Measurements from ENCODE around the gene MAD1L1.
"Not testable (repeated sequence)": the region's sequence is repeated elsewhere in the genome, so short reads cannot be mapped to it uniquely, and the experiment has no call there.

Gene MAD1L1

DNA sequence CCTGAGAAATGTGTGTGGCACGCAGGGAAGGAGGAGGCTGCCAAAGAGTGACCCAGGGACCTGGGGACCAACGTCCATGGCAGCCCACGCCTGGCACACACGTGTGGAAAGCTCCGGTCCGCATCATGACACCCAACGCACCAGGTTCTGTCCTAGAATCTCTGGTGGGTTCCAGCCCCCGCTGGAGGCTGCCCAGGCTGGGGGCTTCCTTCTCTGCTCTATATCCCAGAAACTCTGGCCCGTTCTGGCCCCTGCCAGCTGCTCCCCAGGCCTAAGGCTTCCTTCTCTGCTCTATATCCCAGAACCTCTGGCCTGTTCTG, 300.8 kb downstream of the MAD1L1 start:
- DNase-seq: no peak

DNA sequence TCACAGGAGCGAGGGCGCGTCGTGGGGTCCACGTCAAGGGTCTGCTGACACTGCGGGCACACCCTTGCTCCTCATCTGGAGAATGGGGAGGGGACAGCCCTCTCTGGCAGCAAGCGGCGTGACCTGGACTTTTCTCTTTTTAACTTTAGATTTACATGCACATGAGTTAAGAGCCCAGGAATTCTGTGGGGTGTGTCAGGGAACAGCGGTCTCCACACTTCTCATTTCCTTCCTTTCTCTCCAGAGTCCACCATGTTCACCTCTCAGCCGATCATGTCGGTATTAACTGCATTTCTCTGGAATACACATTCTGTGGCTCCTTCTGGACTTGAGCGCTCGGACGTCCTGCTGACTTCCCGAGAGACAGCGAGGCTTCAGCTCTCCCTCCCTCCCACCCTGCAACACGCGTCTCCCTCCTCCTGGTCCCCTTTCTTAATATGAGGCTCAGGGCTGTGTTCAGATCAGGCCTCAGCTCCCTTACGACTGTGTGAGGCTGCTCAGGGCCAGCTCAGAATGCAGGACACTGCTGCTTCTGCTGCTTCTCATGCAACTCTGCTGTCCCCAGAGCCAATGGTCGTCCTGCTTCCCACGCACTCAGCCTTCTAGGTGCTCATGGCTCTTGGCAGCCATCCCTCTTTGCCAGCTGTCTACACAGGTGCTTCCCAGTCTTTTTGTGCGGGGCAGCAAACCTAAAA, 301.3 kb downstream of the MAD1L1 start:
- no peak for DNase-seq

DNA sequence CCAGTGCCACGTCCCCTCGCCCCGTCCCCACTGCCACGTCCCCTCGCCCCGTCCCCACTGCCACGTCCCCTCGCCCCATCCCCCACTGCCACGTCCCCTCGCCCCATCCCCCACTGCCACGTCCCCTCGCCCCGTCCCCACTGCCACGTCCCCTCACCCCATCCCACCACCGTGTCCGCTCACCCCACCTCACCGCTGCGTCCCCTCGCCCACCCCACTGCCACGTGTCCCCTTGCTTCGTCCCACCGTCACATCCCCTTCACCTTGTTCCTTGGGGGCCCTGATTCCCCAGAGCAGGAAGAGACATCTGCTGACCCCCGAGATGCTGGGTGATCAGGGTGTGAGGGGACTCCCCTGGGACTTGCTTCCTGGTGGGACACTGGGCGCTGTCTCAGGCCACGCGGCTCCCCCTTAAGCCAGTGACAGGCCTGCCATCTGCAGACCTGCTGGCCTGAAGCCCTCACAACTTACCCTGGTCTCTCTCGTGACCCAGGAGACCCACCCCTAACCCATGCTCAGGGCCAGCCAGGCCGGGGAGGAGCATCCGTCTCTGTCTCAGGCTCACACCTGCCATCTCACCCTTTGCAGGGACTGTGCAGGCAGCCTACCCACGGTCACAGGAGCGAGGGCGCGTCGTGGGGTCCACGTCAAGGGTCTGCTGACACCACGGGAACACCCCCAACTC, 302.2 kb downstream of the MAD1L1 start:
- no peak for DNase-seq

DNA sequence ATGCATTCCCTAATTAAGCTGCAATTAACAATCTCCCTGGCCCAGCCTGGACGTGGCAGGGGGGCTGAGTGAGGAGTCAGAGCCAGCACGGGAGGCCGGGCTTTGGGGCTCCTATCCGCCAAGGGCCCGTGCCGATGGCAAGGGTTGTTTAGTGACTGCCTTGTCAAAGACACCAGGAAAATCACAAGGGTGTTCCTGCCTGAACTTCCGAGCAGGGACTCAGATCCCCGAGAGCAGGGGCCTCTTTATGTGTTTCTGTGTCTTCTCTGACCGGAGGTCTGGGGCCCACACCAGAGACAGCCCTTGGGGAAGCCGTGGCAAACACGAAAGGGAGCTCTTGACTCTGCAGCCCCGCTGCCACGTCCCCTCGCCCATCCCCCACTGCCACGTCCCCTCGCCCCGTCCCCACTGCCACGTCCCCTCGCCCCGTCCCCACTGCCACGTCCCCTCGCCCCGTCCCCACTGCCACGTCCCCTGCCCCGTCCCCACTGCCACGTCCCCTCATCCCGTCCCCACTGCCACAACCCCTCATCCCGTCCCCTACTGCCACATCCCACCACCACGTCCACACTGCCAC, 303.3 kb downstream of the MAD1L1 start:
- DNase-seq: not testable (repeated sequence)

DNA sequence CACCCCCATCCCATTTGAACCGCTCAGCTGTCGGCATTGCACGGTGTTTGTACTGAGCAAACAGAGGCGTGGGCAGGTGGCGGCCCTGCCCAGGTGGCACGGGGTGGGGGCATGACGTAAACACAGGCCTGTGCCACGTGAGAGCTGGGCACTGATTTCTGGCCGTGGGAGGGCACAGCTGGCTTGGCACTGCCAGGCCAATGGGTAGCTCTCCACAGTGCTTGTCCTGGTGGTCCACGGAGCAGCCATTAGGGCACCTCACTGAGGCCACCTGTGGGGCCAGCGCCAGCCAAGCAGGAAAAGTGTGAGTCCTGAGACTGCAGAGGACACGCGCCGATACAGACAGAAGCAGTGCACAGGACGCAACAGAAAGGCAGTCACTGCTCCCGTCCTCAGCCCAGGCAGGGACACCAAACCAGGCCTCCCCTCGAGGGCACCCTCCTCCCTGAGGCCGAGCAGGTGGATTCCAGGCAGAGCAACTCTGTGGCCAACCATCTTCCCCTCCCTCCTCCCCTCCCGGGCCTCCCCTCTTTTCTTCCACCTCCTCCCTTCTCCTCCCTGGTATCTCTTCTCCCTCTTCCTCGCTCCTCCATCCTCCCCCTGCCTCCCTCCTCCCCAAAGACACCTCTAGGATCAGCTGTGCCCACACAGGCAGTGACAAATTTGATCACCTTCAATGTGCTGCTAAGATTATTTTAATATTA, 303.9 kb downstream of the MAD1L1 start:
- DNase-seq: no peak

DNA sequence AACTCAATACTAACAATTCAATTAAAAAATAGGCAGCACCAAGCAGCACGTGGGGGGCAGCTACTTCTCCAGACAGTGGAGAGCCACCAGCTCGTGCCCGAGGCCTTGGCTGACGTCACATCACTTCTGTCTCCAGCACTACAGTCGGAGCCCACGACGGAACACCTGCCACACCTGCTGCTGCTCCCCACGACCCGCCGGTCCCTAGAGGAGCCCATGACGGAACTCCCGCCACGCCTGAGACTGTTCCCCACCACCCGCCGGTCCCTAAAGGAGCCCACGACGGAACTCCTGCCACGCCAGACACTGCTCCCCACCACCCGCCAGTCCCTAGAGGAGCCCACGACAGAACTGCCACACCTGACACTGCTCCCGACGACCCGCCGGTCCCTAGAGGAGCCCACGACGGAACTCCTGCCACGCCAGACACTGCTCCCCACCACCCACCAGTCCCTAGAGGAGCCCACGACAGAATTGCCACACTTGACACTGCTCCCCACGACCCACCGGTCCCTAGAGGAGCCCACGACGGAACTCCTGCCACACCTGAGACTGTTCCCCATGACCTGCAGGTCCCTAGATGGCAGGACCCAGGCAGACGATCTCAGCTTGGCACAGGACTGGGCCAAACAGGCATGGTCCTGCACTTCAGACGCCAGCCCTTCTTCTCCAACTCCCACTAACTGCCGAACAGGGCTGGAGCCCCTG, 304.7 kb downstream of the MAD1L1 start:
- DNase-seq: no peak

DNA sequence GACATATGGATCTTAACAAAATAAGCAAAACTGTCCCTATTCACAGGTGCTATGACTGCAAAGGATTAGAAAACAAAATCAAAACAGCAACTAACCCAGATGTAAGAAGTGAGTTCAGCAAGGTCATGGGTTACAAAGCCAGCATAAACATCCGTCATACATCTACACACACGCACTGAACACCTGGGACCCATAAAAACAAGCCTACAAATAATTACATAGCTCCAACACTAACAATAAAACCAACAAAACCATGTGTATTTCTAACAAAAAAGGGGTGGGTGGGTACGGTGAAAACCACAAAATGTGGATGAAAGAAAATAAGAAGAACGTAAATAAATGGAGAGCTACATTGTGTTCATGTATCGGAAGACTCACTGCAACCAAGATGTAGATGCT, 305.8 kb downstream of the MAD1L1 start:
- DNase-seq: no peak

DNA sequence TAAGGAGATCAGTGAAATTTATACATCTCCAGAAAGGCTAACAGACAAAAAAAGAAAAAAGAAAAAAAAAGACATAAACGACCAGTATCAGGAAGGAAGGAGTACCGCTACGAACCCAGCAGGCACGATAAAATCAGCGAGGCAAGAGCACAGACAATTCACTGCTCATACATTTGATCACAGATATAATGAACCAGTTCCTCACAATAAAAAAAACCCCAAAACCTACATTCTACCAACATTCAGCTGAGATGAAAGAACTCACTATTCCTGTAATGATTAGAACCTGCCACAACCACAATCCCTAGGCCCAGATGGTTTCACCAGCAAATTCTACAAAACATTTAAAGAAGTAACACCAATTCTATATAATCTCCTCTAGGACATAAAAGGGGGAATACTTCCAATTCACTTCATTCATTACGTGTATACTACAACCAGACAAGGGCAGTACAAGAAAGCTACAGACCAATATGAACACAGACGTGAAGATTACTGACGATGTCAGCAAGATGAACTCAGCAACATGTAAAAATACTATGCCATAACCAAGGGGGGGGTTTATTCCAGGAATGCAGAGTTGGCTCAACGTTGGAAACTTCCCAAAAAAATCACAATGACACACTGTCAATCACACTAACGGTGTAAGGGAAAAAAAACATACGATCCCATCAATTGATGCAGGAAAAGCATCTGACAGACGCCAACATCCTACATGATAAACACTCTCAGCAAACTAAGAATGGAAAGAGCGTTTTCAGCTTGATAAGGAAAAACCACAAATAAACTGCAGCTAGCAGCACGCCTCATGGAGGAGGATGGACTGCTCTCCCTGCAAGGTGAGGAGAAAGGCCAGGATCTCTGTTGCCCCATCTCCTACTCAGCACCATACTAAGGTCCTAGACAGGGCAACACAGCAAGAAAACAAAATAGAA, 306.5 kb downstream of the MAD1L1 start:
- DNase-seq: no peak

DNA sequence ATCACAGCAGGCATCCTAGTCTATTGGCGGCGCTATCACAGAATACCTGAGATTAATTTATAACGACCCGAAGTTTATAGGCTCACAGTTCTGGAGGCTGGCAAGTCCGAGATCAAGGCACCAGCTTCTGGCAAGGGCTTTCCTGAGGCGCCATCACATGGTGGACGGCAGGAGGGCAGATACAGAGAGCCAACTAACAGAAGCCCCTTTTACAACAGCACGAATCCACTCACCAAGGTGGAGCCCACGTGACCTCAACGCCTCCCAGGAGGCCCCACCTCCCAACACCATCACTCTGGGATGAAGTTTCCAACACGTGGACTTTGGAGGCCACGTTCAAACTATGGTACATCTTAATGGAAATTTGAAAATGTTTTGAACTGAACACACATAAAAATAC, 307.4 kb downstream of the MAD1L1 start:
- DNase-seq: no peak

DNA sequence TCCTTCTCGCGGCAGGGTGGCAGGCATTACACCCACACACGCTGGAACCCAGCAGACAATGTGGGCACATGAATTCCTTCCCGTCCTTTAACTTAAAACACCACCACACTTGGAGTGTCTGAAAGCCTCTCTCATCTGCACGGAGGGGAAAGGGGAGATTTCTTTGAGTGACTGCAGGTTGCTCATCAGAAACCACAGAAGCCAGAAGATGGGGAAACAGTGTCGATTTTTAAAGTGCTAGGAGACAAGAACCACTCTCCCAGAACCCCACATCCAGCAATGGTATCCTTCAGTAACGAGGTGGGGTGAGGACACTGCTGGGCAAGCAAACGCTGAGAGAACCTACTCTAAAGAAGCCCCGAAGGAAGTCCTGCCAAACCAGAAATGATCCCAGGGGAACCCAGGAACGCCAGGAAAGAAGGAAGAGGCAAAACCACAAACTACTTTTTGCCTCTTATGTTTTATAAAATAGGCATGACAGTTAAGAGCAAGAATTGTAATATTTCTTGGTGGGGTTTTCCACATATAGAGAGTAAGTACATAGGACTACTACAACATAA, 308.4 kb downstream of the MAD1L1 start:
- DNase-seq: no peak

DNA sequence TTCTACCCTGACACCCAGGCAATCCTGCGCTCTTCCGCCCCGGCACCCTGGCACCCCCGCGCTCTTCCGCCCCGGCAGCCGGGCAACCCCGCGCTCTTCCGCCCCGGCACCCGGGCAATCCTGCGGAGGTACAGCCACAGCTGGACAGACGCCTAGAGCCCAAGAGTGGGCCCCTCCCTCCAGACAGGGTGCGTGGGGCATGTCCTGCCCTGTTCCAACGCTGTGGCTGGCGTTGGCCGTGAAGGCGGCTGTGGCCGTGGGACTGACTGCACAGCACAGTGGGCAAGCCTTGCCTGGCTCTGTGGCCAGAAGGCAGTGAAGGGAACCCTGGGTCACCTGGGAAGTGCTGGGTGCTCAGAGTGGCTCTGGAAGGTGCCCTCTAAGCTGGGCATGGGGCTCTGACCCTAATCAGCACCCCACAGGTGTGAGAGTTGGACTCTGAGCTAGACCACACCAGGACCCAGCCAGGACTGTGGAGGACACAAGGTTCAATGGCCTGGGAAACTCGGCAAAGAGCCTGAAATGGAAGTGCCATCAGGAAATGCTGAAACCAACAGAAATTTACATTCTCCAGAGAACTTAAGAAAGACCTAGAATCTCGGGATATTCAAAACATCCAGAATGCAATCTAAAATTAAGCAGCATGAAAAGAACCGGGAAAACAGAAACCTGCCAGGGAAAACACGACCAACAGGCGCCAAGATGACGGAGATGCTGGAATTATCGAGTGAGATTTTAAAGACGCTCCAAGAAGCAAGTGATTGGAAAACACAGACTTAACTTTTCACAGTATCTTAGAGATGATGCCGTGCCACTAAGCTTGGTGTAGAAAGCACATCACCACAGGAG, 309.1 kb downstream of the MAD1L1 start:
- DNase-seq: no peak

DNA sequence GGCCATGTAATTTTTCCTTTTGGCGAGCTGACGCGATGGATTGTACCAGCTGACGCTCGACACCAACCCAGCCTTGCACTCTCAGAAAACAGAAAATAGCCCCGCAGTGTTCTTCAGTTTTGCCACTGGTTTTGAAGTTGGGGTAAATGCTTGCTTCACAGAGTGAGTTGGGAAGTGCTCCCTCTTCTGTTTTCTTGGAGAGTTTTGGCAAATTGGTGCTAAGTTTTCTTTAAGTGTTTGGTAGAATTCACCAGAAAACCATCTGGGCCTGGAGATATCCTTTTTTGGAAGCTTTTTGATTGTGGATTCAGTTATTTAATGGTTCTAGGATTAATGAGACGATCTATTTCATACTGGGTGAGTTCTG, 309.9 kb downstream of the MAD1L1 start:
- no peak for DNase-seq

DNA sequence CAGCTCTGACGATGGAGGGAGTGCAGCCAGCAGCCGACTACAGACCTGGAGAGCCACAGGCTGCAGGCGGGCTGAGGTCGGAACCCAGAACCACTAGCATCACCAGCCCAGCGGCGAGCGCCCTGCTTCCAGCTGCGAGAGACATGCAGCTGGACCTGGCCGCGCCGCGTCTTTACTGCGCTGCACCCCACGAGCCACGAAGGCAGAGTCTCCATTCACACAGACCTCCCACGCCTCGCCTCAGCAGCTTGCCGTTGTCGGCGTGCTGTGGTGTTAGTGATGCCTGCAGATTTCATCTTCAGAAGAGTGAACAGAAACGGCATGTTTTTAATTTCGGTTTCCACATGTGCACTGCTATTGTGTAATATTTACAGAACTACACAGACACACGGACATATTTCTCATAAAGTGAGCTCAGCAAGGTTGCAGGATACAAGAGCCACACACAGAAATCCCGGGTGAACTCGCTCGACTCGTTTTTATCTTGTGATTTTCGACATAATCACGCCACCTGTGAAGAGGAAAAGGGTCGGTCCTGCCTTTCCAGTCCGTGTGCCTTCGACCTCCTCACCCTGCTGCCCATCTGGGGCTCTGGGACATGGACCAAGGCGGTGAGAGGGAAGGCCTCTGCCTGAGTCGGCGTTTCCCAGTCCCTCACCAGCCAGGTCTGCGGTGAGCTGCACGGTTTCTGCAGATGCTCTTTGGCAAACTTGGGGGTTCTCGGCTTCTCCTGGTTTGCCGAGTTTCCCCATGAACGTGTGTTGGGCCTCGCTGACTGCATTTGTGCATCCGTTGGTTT, 310.5 kb downstream of the MAD1L1 start:
- peak in 2 of 4 experiments; percentile 18 to 24 for DNase-seq

DNA sequence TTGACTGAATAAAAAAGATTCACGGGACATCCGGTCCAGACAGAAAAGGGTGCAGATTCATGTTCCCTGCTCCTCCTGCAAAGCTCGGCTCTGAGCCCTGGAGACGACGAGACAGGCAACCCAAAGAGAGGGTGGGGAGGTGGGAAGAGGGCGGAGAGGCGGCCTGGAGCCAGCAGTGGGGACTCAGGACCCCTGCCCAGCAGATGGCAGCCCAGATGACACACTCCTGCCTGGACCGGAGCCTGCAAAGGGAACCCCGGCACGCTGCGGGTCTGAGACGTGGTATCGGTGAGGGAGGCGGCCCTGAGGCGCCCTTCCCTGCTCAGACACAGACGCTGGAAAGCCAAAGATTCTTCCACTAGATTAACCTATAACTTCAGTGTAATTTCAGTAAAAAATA, 311.9 kb downstream of the MAD1L1 start:
- no peak for DNase-seq

DNA sequence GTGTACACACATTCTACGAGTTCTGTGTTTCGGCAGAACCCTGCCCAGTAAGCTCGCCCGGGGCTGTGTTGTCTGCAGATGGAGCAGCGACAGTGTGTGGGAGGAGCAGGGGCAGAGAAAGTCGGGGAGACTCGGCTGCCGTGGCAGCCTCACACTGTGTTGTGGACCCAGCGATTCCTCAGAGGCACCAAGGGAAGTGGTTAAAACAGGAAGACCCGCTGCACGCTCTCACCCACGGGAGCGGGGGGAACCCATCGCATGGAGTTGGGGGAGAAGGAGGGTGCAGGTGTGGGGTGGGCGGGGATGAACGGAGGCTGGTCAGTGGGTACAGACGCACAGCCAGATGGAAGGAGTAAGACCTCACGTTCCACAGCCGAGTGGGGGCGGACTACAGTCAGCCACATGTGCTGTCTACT, 312.5 kb downstream of the MAD1L1 start:
- DNase-seq: peak in 2 of 4 experiments; percentile 17 to 48

DNA sequence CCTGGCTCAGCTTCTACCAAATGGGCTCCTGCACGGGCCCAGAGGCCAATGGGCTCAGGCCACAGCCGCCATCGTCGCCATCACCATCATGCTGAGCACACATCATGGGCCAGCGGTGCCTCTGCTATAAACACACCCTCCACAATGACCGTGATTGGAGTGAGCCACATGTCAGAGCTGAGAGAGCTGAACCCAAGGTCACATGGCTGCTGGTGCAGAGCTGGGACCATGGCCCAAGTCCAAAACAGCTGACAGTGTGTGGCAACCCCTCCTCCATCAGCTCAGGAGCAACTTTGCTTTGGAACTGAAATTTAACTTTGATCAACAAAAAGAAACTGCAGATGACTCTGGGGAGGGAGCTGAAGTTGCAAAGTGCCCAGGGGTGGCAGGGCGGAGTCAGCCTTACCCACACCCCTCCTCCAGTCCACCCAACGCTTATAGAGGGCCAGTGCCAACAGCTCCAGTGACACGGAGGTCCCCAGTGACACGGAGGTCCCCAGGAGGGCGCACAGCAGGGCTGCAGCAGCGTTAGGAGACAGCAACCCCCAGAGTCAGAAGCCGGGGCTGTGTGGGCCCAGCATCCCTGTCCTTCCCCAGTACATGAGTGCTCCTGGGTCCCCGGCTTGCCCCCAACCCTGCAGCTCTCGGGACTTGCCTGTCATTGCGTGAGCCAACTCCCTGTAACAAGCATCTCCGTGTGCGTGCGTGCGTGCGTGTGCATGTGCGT, 313.0 kb downstream of the MAD1L1 start:
- no peak for DNase-seq

DNA sequence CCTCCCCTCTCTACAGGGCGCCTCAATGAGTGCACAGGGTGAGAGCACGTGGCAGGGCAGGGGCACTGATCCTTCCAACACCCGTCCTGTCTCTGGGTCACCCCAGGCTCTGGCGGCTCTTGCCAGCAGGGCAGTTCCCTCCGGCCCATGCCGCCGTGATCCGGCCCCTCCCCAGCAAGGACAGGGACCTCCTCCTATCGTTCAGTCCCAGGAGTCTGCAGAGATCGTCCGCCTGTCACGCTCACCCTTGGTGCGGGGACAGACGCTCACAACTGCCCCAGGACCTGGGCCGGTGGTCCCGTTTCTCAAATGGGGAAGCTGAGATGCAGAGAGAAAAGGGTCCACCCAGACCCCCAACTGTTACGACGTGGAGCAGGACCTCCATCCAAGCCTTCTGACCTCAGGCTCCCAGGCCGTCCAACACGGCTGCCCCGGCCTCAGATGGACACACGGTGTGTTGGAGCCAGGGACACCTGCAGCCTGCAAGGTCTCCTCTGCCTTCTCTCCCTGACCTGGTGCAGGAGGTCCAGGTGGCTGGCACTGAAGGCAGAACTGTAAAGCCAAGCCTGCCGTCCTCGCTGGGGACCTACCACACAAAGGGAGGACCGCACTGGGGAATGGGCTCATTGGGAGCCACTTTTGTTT, 313.7 kb downstream of the MAD1L1 start:
- no peak for DNase-seq

DNA sequence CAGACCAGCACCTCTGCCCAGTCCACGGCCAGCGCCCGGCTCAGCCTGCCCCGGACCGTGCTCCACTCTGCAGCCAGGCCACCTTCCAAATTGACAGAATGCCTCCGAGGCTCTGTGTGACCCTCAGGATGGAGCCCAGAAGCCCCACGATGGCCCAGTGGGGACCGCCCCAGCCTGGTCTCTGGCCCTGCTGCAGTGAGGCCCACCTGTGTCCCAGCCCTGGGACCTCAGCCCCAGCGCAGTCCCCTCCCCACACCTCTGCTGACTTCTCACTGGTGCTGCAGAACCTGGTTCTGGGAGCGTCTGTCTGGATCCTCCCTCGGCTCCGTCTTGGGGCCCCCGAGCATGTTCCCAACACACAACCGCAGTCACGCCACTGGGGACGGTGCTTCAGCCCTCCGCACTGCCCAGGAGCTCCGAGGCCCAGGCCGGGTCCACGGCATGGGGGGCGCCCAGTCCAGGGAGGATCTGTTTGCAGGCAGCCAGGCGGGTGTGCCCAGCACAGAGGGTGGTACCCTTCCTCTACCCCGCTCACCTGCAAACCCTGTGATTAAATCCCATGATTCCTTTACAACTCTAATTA, 314.6 kb downstream of the MAD1L1 start:
- DNase-seq: no peak
